ENCODE data around the gene PPP1R9A. TPM values are rescaled to one million over a fixed set of nuclear protein-coding genes. Genes with fewer than 3 reads are reported as not detected.

Gene PPP1R9A
- total RNA-seq, 1 experiment from 2014 or later, result 13.5 TPM

- no peak for TF ChIP-seq CTCF (IDR thresholded peaks at IDR 0.05 in 2 of 3, conservative IDR thresholded peaks at IDR 0.05 in 1 of 3; ENCODE audit: borderline replicate concordance in 1 of 3, insufficient read depth in 1 of 3, low read depth in 2 of 3, low read length in 2 of 3)
- TF ChIP-seq EZH2 (IDR thresholded peaks at IDR 0.05), result no peak
- TF ChIP-seq MAX (IDR thresholded peaks at IDR 0.05), result no peak
- no peak for TF ChIP-seq POLR2AphosphoS5 (IDR thresholded peaks at IDR 0.05; ENCODE audit: low read depth, low read length)
- TF ChIP-seq ZFX (IDR thresholded peaks at IDR 0.05), result no peak
Measured at GRCh38 chr7:94883616-94884015, 23.8 kb upstream of the PPP1R9A start (continued).

DNA sequence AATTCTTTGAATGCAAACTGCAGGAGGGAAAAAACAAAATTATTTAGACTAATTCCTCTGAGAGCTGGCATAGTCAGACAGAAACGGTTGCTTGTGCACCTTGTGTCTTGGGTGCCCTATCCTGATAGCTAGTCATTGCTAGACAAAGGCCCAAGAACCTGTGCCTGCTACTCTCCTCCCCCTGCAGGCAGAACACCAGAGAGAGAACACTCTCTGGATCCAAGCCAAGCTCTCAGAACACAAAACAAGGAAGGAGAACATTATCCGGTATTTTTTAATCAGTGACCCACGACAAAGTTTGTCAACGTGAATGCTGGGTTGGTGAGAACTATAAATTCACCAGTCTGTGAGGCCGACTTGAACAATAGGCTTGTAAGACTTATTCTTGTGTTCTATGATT lies 18.8 kb upstream of the PPP1R9A start:
- no peaks in the 10 kb centered on the region for H3K9me3 ChIP-seq (ENCODE audit: control insufficient read depth in 1 of 2, insufficient read depth in 1 of 2, low read depth in 1 of 2, low read length in 2 of 2)
- no TSS peak for BruUV-seq (replicated peaks)
- no peak overlapping the region for H3K4me2 ChIP-seq (ENCODE audit: low read length)
- H3K79me2 ChIP-seq (ENCODE audit: insufficient read depth, low read length), result no peaks in the 10 kb centered on the region
- no peaks in the 10 kb centered on the region for H3K9me2 ChIP-seq (ENCODE audit: insufficient read depth)
- ChIA-PET POLR2A (interaction anchor here (0.6 kb wide), 1 partner anchor 180 kb away, joined by 3 read pairs; no protein-coding TSS in a partner anchor), RAD21 (ENCODE audit: low non-redundant PET in 1 of 2, low total read pairs in 2 of 2, uncharacterized antibody in 2 of 2, unreplicated experiment in 2 of 2) (interaction anchor here in 1 of 2 experiments (1.0 kb wide), 1 partner anchor 26 kb away, joined by 3 read pairs; no protein-coding TSS in a partner anchor), CTCF (interaction anchor here (0.6 kb wide), 1 partner anchor 439 kb away, joined by 3 read pairs; no protein-coding TSS in a partner anchor)
- H3K27ac ChIP-seq (ENCODE audit: low read depth, low read length), result no peak overlapping the region
- TF ChIP-seq RAD21 (IDR thresholded peaks at IDR 0.05; ENCODE audit: low read depth), result peak; percentile 43
- TF ChIP-seq CTCF (IDR thresholded peaks at IDR 0.05 in 2 of 3, conservative IDR thresholded peaks at IDR 0.05 in 1 of 3; ENCODE audit: borderline replicate concordance in 1 of 3, insufficient read depth in 1 of 3, low read depth in 2 of 3, low read length in 2 of 3), result peak; percentile 9 to 55 (median 33); a peak in 4 of 6 replicates
- no peak for TF ChIP-seq FOSL1 (IDR thresholded peaks at IDR 0.05; ENCODE audit: low read depth)
- no peaks in the 10 kb centered on the region for H3K36me3 ChIP-seq (ENCODE audit: control insufficient read depth in 1 of 2, insufficient read depth in 2 of 2, low read length in 2 of 2)
- intact Hi-C loops (cut with micrococcal nuclease), result no loop called here
- H3K4me1 ChIP-seq (ENCODE audit: control insufficient read depth in 1 of 2, insufficient read depth in 2 of 2, low read length in 2 of 2), result peaks cover 0 to 8% of the 10 kb centered on the region in 2 experiments; a peak in 3 of 4 replicates
- ATAC-seq, result peak; percentile 83
- H2AFZ ChIP-seq (ENCODE audit: low read depth, low read length, poor library complexity, severe bottlenecking), result peak overlapping the region; percentile 34
- DNase-seq (ENCODE audit: low read depth, low spot score), result peak; percentile 34
- no peaks in the 10 kb centered on the region for H4K20me1 ChIP-seq (ENCODE audit: insufficient read depth)
- no peak overlapping the region for H3K9ac ChIP-seq (ENCODE audit: low read length)
- H3K4me3 ChIP-seq (replicated peaks in 1 of 2; ENCODE audit: low read depth in 1 of 2, low read length in 2 of 2), result no peak overlapping the region
- no peaks in the 10 kb centered on the region for H3K27me3 ChIP-seq (ENCODE audit: insufficient read depth, low read length)
